HG02759 (cell line): ENCODE measurements around the gene ECE2.
"Not testable (repeated sequence)": the region's sequence is repeated elsewhere in the genome, so short reads cannot be mapped to it uniquely, and the experiment has no call there.

ENCODE experiments used
- ATAC-seq: cut with Tn5 transposase; IDR thresholded peaks from one replicate; pipeline ENCODE4 v1.9.1; 2021; ENCODE audit warnings: mild to moderate bottlenecking, moderate library complexity; ENCODE audit not compliant: unreplicated experiment

Gene ECE2

GRCh38 chr3:184335291-184335660 lies 59.5 kb downstream of the ECE2 start:
- no peak for ATAC-seq

GRCh38 chr3:184335661-184336546 lies 60.1 kb downstream of the ECE2 start:
- peak; percentile 80 for ATAC-seq

- ATAC-seq: no peak
Observed at GRCh38 chr3:184336547-184337398, 61.0 kb downstream of the ECE2 start.

GRCh38 chr3:184337399-184337714 lies 61.5 kb downstream of the ECE2 start, which contains the start of gene FAM131A:
TSS of gene FAM131A (plus strand) at chr3:184337600. CDS start at chr3:184337631, 31 bp downstream.
- no peak for ATAC-seq

- no peak for ATAC-seq
Observed at GRCh38 chr3:184337981-184338380, 62.2 kb downstream of the ECE2 start.

- no peak for ATAC-seq
Observed at GRCh38 chr3:184338511-184338945, 62.7 kb downstream of the ECE2 start.

- no peak for ATAC-seq
Observed at GRCh38 chr3:184339001-184339400, 63.2 kb downstream of the ECE2 start.

- not testable (repeated sequence) for ATAC-seq
Observed at GRCh38 chr3:184339451-184340135, 63.8 kb downstream of the ECE2 start.

- no peak for ATAC-seq
Observed at GRCh38 chr3:184341925-184342324, 66.1 kb downstream of the ECE2 start.
